IMR-90 (cell line): ENCODE measurements around the gene IRF2. TPM values are rescaled to one million over a fixed set of nuclear protein-coding genes. Genes with fewer than 3 reads are reported as not detected.

ENCODE experiments used
- ATAC-seq: fragments of 200-7000 bp; cut with Tn5 transposase; 2 replicates; pipeline ENCODE4 v1.9.1; 2020; ENCODE audit warnings: low read depth, mild to moderate bottlenecking, moderate library complexity
- BruUV-seq: library from RNA; stranded (reverse); fragments of 400-500 nt; replicated peaks from 2 replicates; lab custom pipeline; 2021; lab: Mats Ljungman, UMichigan
- CTCF ChIA-PET: fragments of 300-600 bp; formaldehyde crosslinking; extraction: SDS; loops from one replicate; lab custom pipeline; 2021; ENCODE audit warnings: antibody characterized with exemption; lab: Yijun Ruan, JAX
- POLR2A ChIA-PET: fragments of 300-600 bp; sonication (Branson Sonifier 250); formaldehyde crosslinking; loops from one replicate; lab custom pipeline; 2022; ENCODE audit warnings: antibody characterized with exemption; ENCODE audit not compliant: unreplicated experiment; lab: Charles Lee
- DNase-seq: peaks from one replicate; pipeline ENCODE4 v3.0.0; 2013
- H2AFZ ChIP-seq: replicated peaks from 2 replicates; pipeline ENCODE3; 2013; ENCODE audit warnings: low read length, mild to moderate bottlenecking; ENCODE audit not compliant: poor library complexity
- H2AK5ac ChIP-seq: 2 replicates; pipeline ENCODE4 v1.6.1; 2013; ENCODE audit warnings: low read depth, low read length, inconsistent platforms
- H2AK9ac ChIP-seq: replicated peaks from 2 replicates; pipeline ENCODE3; 2013; ENCODE audit warnings: mild to moderate bottlenecking, low read depth, low read length, moderate library complexity; ENCODE audit not compliant: poor library complexity
- H2BK120ac ChIP-seq: 2 replicates; pipeline ENCODE4 v1.6.1; 2013; ENCODE audit warnings: low read depth, low read length, inconsistent platforms
- H2BK15ac ChIP-seq: 3 replicates; pipeline ENCODE4 v1.6.1; 2013; ENCODE audit warnings: low read depth, low read length, inconsistent platforms
- H2BK20ac ChIP-seq: 2 replicates; pipeline ENCODE4 v1.6.1; 2013; ENCODE audit warnings: low read depth, mild to moderate bottlenecking, inconsistent platforms, low read length, moderate library complexity
- H2BK5ac ChIP-seq: 2 replicates; pipeline ENCODE4 v1.6.1; 2013; ENCODE audit warnings: mild to moderate bottlenecking, low read depth, low read length, inconsistent platforms; ENCODE audit not compliant: poor library complexity, severe bottlenecking
- H3K14ac ChIP-seq: replicated peaks from 2 replicates; pipeline ENCODE4 v1.6.1; 2013; ENCODE audit warnings: low read depth, low read length, inconsistent platforms
- H3K18ac ChIP-seq: 2 replicates; pipeline ENCODE4 v1.6.1; 2013; ENCODE audit warnings: low read depth, low read length, control low read depth
- H3K23ac ChIP-seq: 2 replicates; pipeline ENCODE4 v1.6.1; 2013; ENCODE audit warnings: low read depth, low read length, inconsistent platforms
- H3K27ac ChIP-seq: 2 replicates; pipeline ENCODE4 v1.5.1; 2013; ENCODE audit warnings: mild to moderate bottlenecking, control low read depth, low read length; ENCODE audit not compliant: insufficient read depth
- H3K27me3 ChIP-seq: 2 replicates; pipeline ENCODE4 v1.6.1; 2013; ENCODE audit warnings: low read length; ENCODE audit not compliant: control insufficient read depth, insufficient read depth
- H3K36me3 ChIP-seq: 2 replicates; pipeline ENCODE4 v1.6.1; 2013; ENCODE audit warnings: low read length, mixed read lengths; ENCODE audit not compliant: control insufficient read depth, insufficient read depth
- H3K4ac ChIP-seq: 2 replicates; pipeline ENCODE4 v1.6.1; 2013; ENCODE audit warnings: low read depth, low read length, inconsistent platforms
- H3K4me1 ChIP-seq: 2 replicates; pipeline ENCODE4 v1.6.1; 2013; ENCODE audit warnings: low read length, mixed read lengths; ENCODE audit not compliant: control insufficient read depth, insufficient read depth
- H3K4me2 ChIP-seq: 2 replicates; pipeline ENCODE4 v1.6.1; 2013; ENCODE audit warnings: low read depth, mild to moderate bottlenecking, control low read depth, low read length, moderate library complexity
- H3K4me3 ChIP-seq: 2 replicates; pipeline ENCODE4 v1.5.1; 2013; ENCODE audit warnings: low read depth, mild to moderate bottlenecking, control low read depth, low read length, moderate library complexity; ENCODE audit not compliant: insufficient read depth
- H3K56ac ChIP-seq: 2 replicates; pipeline ENCODE4 v1.6.1; 2013; ENCODE audit warnings: low read length, inconsistent platforms; ENCODE audit not compliant: insufficient read depth; ENCODE audit errors: extremely low read depth
- H3K79me1 ChIP-seq, 2 experiments: 2 replicates each; pipeline ENCODE4 v1.6.1; 2013; ENCODE audit warnings: low read length in 2 of 2, inconsistent platforms in 1 of 2, low read depth in 1 of 2
- H3K9ac ChIP-seq: 2 replicates; pipeline ENCODE4 v1.6.1; 2013; ENCODE audit warnings: low read depth, low read length, control low read depth
- H3K9me1 ChIP-seq: 2 replicates; pipeline ENCODE4 v1.6.1; 2013; ENCODE audit warnings: low read length, inconsistent platforms; ENCODE audit not compliant: insufficient read depth
- H3K9me3 ChIP-seq: 2 replicates; pipeline ENCODE4 v1.6.1; 2013; ENCODE audit warnings: low read length; ENCODE audit not compliant: control insufficient read depth, insufficient read depth
- H4K20me1 ChIP-seq: 2 replicates; pipeline ENCODE4 v1.6.1; 2013; ENCODE audit warnings: low read length, inconsistent platforms; ENCODE audit not compliant: insufficient read depth
- H4K5ac ChIP-seq: 2 replicates; pipeline ENCODE4 v1.6.1; 2013; ENCODE audit warnings: mild to moderate bottlenecking, low read depth, low read length, control low read depth
- H4K8ac ChIP-seq, 2 experiments: 2 replicates each; pipeline ENCODE4 v1.6.1; 2013; ENCODE audit warnings: low read depth in 2 of 2, low read length in 2 of 2, control low read depth in 1 of 2, inconsistent platforms in 1 of 2
- H4K91ac ChIP-seq: 2 replicates; pipeline ENCODE4 v1.6.1; 2013; ENCODE audit warnings: low read depth, low read length, inconsistent platforms; ENCODE audit not compliant: insufficient read depth
- CEBPB ChIP-seq: IDR thresholded peaks from 2 replicates; pipeline ENCODE4 v1.6.1; 2012; ENCODE audit warnings: low read depth, low read length, improper control_type of control experiment
- NFE2L2 ChIP-seq: fragments of 150-350 bp; IDR thresholded peaks from 2 replicates; pipeline ENCODE4 v1.6.1; 2016; ENCODE audit warnings: low read depth, mild to moderate bottlenecking, low read length
- RCOR1 ChIP-seq: IDR thresholded peaks from 2 replicates; pipeline ENCODE4 v1.6.1; 2012; ENCODE audit warnings: mild to moderate bottlenecking, low read length, improper control_type of control experiment; ENCODE audit not compliant: insufficient replicate concordance
- WGBS, 2 experiments: methylation state at CpG; one replicate each; pipeline versions ENCODE4 v1.1.5 to v1.1.7; 2013; ENCODE audit warnings: missing lambda C conversion rate in 2 of 2; ENCODE audit not compliant: insufficient read length in 1 of 2; ENCODE audit errors: extremely low coverage in 2 of 2; 5-methylcytosine and 5-hydroxymethylcytosine counted together
- dilution Hi-C: fragments of 300-500 bp; cut with HindIII; formaldehyde crosslinking; loops from one replicate; pipeline ENCODE4 v1.14.3; 2018; ENCODE audit warnings: low sequenced_read_pairs; ENCODE audit not compliant: unreplicated experiment
- in situ Hi-C: fragments of 300-500 bp; cut with MboI; formaldehyde crosslinking; loops from 3 replicates; pipeline ENCODE4 v1.14.3; 2019; ENCODE audit warnings: low sequenced_read_pairs, inconsistent platforms, mixed read lengths
- intact Hi-C: fragments of 100-400 bp; cut with micrococcal nuclease; formaldehyde crosslinking; loops from 2 replicates; pipeline ENCODE4 v1.10.0; 2022
- polyA plus RNA-seq, 3 experiments: library from polyadenylated mRNA; depleted of rRNA; stranded (reverse); fragments of >200 nt; gene quantifications; 2 replicates each; pipeline ENCODE4 v1.2.3, GENCODE V29; 2012; ENCODE audit warnings: low replicate concordance in 1 of 3
- total RNA-seq: library from RNA; depleted of rRNA; stranded (reverse); fragments of >200 nt; gene quantifications from 2 replicates; pipeline ENCODE4 v1.2.3, GENCODE V29; 2012

Gene IRF2
- total and polyA plus RNA-seq, 2 of the 4 experiments (the other 2 are of a cell fraction), result 16.5 to 21.9 TPM

GRCh38 chr4:184459413-184459812 is 14.9 kb downstream of the IRF2 start:
- ATAC-seq (peak; percentile 78), DNase-seq (peak; percentile 77)
- Histone ChIP-seq H3K4ac (no peak overlapping the region), H3K18ac (peak overlapping the region; percentile 73; the same call in 1 of the 2 replicates), H3K4me1 (peaks cover 11% of the 10 kb centered on the region), H2BK120ac (0 out of 2 replicates have a peak overlapping the region, but pooled peaks have one; percentile 4), H3K56ac (no peak overlapping the region), H2AK9ac (no peak overlapping the region), H3K4me3 (no peak overlapping the region), H3K36me3 (peaks cover 2% of the 10 kb centered on the region; the same call in 1 of the 2 replicates), H3K4me2 (peak overlapping the region; percentile 54; the same call in 1 of the 2 replicates), H3K14ac (no peak overlapping the region; the same call in 1 of the 2 replicates), H4K8ac (no peak overlapping the region; a peak in 1 of 4 replicates), H4K5ac (no peak overlapping the region), H3K27ac (no peak overlapping the region), H2BK20ac (0 out of 2 replicates have a peak overlapping the region, but pooled peaks have one; percentile 13), H3K79me1 (peaks cover 43 to 67% of the 10 kb centered on the region in 2 experiments), H3K23ac (no peak overlapping the region; the same call in 1 of the 2 replicates), H2AFZ (no peak overlapping the region), H4K91ac (no peak overlapping the region), H2BK5ac (no peak overlapping the region), H3K9me1 (peaks cover 15% of the 10 kb centered on the region; the same call in 1 of the 2 replicates), H2AK5ac (no peak overlapping the region), H2BK15ac (no peak overlapping the region), H3K27me3 (no peaks in the 10 kb centered on the region), H3K9ac (no peak overlapping the region), H3K9me3 (no peaks in the 10 kb centered on the region), H4K20me1 (peaks cover 23% of the 10 kb centered on the region; the same call in 1 of the 2 replicates)
- CTCF ChIA-PET, result interaction anchor here (0.6 to 1.1 kb wide), 3 partner anchors 10 to 195 kb away, joined by 3 to 5 read pairs (median 3); no protein-coding TSS in a partner anchor
- dilution Hi-C loops, result no loop called here
- POLR2A ChIA-PET, result no interaction called here
- BruUV-seq, result no TSS peak
- in situ Hi-C loops, result no loop called here
- TF ChIP-seq NFE2L2, result no peak
- TF ChIP-seq RCOR1, result no peak
- TF ChIP-seq CEBPB, result no peak
- intact Hi-C loops, result no loop called here
- no CpG with 5 or more reads among the region's 3 CpGs for WGBS, 2 experiments
